Pulmonary artery endothelial cell (primary cell): ENCODE measurements around the gene CEP78. TPM values are rescaled to one million over a fixed set of nuclear protein-coding genes. Genes with fewer than 3 reads are reported as not detected.

ENCODE experiments used
- total RNA-seq: library from RNA; depleted of rRNA; stranded (reverse); fragments of >200 nt; gene quantifications from 2 replicates; pipeline ENCODE4 v1.2.3, GENCODE V29; 2014

The CEP78 gene
- total RNA-seq, 1 donor from 2014 or later, result 19.3 TPM

Other genes with a start within 250 kb of the CEP78 start
- 37.2 and 39.8 TPM in 2 replicates for gene GNAQ, start 204.3 kb upstream of the CEP78 start, total RNA-seq
- gene PSAT1, start 61.0 kb downstream of the CEP78 start, total RNA-seq, result 26.6 and 30.7 TPM in 2 replicates